HEK293 (cell line): ENCODE results near the gene HDAC2.

Experiments
- GLI2 ChIP-seq: fragments of 450-650 bp; formaldehyde crosslinking; IDR thresholded peaks from 2 replicates; pipeline ENCODE4; 2017; ENCODE audit warnings: missing biosample characterization, missing genetic modification characterization, low read depth, borderline replicate concordance
- KLF16 ChIP-seq: fragments of 450-650 bp; formaldehyde crosslinking; IDR thresholded peaks from 2 replicates; pipeline ENCODE4 v1.5.1; 2017; ENCODE audit warnings: missing biosample characterization, missing genetic modification characterization
- TCF7L2 ChIP-seq: IDR thresholded peaks from 2 replicates; pipeline ENCODE4 v1.6.1; 2011; ENCODE audit warnings: low read depth, mild to moderate bottlenecking, inconsistent platforms, low read length, moderate library complexity, borderline replicate concordance
- ZEB2 ChIP-seq: fragments of 450-650 bp; formaldehyde crosslinking; IDR thresholded peaks from 2 replicates; pipeline ENCODE4 v1.5.1; 2016; ENCODE audit warnings: missing biosample characterization, missing genetic modification characterization
- ZNF121 ChIP-seq: fragments of 450-650 bp; formaldehyde crosslinking; IDR thresholded peaks from 2 replicates; pipeline ENCODE4 v1.5.1; 2016; ENCODE audit warnings: missing biosample characterization, missing genetic modification characterization
- ZNF37A ChIP-seq: fragments of 450-650 bp; IDR thresholded peaks from 2 replicates; pipeline ENCODE4 v1.5.1; 2018; ENCODE audit warnings: missing biosample characterization, missing genetic modification characterization
- ZNF558 ChIP-seq: fragments of 450-650 bp; formaldehyde crosslinking; IDR thresholded peaks from 2 replicates; pipeline ENCODE4 v1.5.1; 2016; ENCODE audit warnings: missing biosample characterization, missing genetic modification characterization
- TF ChIP-seq, protein P1 (sequence below): fragments of 450-650 bp; formaldehyde crosslinking; IDR thresholded peaks from 2 replicates; pipeline ENCODE4 v1.5.1; 2016; ENCODE audit warnings: missing biosample characterization, missing genetic modification characterization
- TF ChIP-seq, protein P2 (sequence below): sonication (generic); formaldehyde crosslinking; IDR thresholded peaks from 2 replicates; pipeline ENCODE4 v1.8.1; 2022; ENCODE audit warnings: mild to moderate bottlenecking, moderate library complexity, missing genetic modification reagents

DNA sequence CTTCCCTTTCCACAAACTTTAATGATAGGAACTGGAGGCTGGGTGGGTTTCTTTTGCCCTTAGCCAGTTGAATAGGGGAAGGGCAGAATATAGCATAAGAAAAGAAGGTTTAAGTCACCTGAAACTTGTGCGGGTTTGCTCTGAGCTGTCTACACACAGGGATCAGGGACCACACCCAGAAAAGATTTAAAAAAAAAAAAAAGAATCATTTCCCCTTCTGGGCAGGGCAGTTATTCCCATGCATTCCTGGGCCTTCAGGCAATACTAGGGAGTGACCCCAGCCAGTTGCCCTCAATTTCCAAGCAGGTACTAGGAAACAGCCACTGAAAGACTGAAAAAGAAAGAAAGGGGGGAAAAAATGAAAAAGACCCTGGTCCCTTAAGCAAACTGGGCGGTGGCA lies 39.6 kb upstream of the HDAC2 start:
- TF ChIP-seq, protein P1, sequence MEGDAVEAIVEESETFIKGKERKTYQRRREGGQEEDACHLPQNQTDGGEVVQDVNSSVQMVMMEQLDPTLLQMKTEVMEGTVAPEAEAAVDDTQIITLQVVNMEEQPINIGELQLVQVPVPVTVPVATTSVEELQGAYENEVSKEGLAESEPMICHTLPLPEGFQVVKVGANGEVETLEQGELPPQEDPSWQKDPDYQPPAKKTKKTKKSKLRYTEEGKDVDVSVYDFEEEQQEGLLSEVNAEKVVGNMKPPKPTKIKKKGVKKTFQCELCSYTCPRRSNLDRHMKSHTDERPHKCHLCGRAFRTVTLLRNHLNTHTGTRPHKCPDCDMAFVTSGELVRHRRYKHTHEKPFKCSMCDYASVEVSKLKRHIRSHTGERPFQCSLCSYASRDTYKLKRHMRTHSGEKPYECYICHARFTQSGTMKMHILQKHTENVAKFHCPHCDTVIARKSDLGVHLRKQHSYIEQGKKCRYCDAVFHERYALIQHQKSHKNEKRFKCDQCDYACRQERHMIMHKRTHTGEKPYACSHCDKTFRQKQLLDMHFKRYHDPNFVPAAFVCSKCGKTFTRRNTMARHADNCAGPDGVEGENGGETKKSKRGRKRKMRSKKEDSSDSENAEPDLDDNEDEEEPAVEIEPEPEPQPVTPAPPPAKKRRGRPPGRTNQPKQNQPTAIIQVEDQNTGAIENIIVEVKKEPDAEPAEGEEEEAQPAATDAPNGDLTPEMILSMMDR, result no peak
- no peak for TF ChIP-seq ZEB2
- no peak for TF ChIP-seq ZNF558 (tag by site-specific recombination)
- no peak for TF ChIP-seq KLF16 (tag by site-specific recombination)
- TF ChIP-seq TCF7L2, result no peak
- TF ChIP-seq, protein P2, sequence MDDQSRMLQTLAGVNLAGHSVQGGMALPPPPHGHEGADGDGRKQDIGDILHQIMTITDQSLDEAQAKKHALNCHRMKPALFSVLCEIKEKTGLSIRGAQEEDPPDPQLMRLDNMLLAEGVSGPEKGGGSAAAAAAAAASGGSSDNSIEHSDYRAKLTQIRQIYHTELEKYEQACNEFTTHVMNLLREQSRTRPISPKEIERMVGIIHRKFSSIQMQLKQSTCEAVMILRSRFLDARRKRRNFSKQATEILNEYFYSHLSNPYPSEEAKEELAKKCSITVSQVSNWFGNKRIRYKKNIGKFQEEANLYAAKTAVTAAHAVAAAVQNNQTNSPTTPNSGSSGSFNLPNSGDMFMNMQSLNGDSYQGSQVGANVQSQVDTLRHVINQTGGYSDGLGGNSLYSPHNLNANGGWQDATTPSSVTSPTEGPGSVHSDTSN (CRISPR knock-in tag), result no peak
- TF ChIP-seq GLI2, result no peak
- TF ChIP-seq ZNF37A (tag by site-specific recombination), result no peak
- no peak for TF ChIP-seq ZNF121 (tag by site-specific recombination)
